GM21576 (cell line): ENCODE measurements around the gene MYMX.

Experiments used
- ATAC-seq: cut with Tn5 transposase; IDR thresholded peaks from one replicate; pipeline ENCODE4 v1.9.1; 2021; ENCODE audit warnings: mild to moderate bottlenecking, moderate library complexity; ENCODE audit not compliant: unreplicated experiment

The MYMX gene

GRCh38 chr6:44262467-44263353 is 46.0 kb downstream of the MYMX start:
- no peak for ATAC-seq

- ATAC-seq, result no peak
These were observed 46.8 kb downstream of the MYMX start for GRCh38 chr6:44263354-44264100.

GRCh38 chr6:44264154-44265006 is 47.7 kb downstream of the MYMX start:
- ATAC-seq, result no peak

GRCh38 chr6:44265007-44265721 is 48.4 kb downstream of the MYMX start, which contains the start of gene NFKBIE:
NFKBIE (minus strand) TSS chr6:44265551; CDS start chr6:44265346, 205 bp downstream.
- ATAC-seq, result peak; percentile 33

GRCh38 chr6:44265722-44266233 is 49.1 kb downstream of the MYMX start:
- ATAC-seq, result no peak

GRCh38 chr6:44266347-44266746 is 49.6 kb downstream of the MYMX start:
- ATAC-seq, result peak; percentile 38

GRCh38 chr6:44267252-44267651 is 50.5 kb downstream of the MYMX start:
- no peak for ATAC-seq
